H9 (cell line): ENCODE results near the gene LIX1L. TPM values are rescaled to one million over a fixed set of nuclear protein-coding genes. Genes with fewer than 3 reads are reported as not detected.

ENCODE experiments used
- DNase-seq: peaks from one replicate; pipeline ENCODE4 v3.0.0-alpha.2; 2017
- H2AFZ ChIP-seq: one replicate; pipeline ENCODE4 v1.6.1; 2013; ENCODE audit warnings: mild to moderate bottlenecking, low read length, control low read depth, moderate library complexity
- H2AK5ac ChIP-seq: 2 replicates; pipeline ENCODE4 v1.6.1; 2013; ENCODE audit warnings: low read length, control low read depth, mixed read lengths; ENCODE audit not compliant: insufficient read length
- H2BK120ac ChIP-seq: one replicate; pipeline ENCODE4 v1.6.1; 2013; ENCODE audit warnings: low read depth, mild to moderate bottlenecking, low read length, control low read depth, inconsistent platforms; ENCODE audit not compliant: poor library complexity, severe bottlenecking
- H2BK12ac ChIP-seq: 2 replicates; pipeline ENCODE4 v1.6.1; 2013; ENCODE audit warnings: low read length, control low read depth, mixed read lengths, low read depth; ENCODE audit not compliant: insufficient read length
- H2BK15ac ChIP-seq: 2 replicates; pipeline ENCODE4 v1.6.1; 2013; ENCODE audit warnings: low read depth, low read length, control low read depth
- H2BK20ac ChIP-seq: one replicate; pipeline ENCODE4 v1.6.1; 2013; ENCODE audit warnings: low read depth, mild to moderate bottlenecking, low read length, control low read depth, inconsistent platforms; ENCODE audit not compliant: poor library complexity, severe bottlenecking
- H2BK5ac ChIP-seq: 2 replicates; pipeline ENCODE4 v1.6.1; 2013; ENCODE audit warnings: low read length, control low read depth, mixed read lengths; ENCODE audit not compliant: insufficient read length
- H3K14ac ChIP-seq: 2 replicates; pipeline ENCODE4 v1.6.1; 2013; ENCODE audit warnings: low read length, control low read depth; ENCODE audit not compliant: insufficient read depth
- H3K18ac ChIP-seq: 2 replicates; pipeline ENCODE4 v1.6.1; 2013; ENCODE audit warnings: low read depth, mild to moderate bottlenecking, mixed read lengths, low read length, control low read depth; ENCODE audit not compliant: insufficient read length
- H3K23ac ChIP-seq: 2 replicates; pipeline ENCODE4 v1.6.1; 2013; ENCODE audit warnings: low read length, control low read depth, mixed read lengths, low read depth; ENCODE audit not compliant: insufficient read length
- H3K23me2 ChIP-seq: 2 replicates; pipeline ENCODE4 v1.6.1; 2013; ENCODE audit warnings: low read depth, mild to moderate bottlenecking, mixed read lengths, low read length, control low read depth; ENCODE audit not compliant: insufficient read length, poor library complexity, severe bottlenecking
- H3K27ac ChIP-seq: 2 replicates; pipeline ENCODE4 v1.5.1; 2013; ENCODE audit warnings: low read length, control low read depth, mixed read lengths, low read depth; ENCODE audit not compliant: insufficient read length
- H3K27me3 ChIP-seq: 2 replicates; pipeline ENCODE4 v1.6.1; 2013; ENCODE audit warnings: low read length, control low read depth, inconsistent platforms; ENCODE audit not compliant: insufficient read depth
- H3K4ac ChIP-seq: 2 replicates; pipeline ENCODE4 v1.6.1; 2013; ENCODE audit warnings: low read depth, mild to moderate bottlenecking, control low read depth, inconsistent platforms, low read length, moderate library complexity
- H3K4me1 ChIP-seq: 2 replicates; pipeline ENCODE4 v1.6.1; 2013; ENCODE audit warnings: low read length, control low read depth, inconsistent platforms; ENCODE audit not compliant: insufficient read depth
- H3K4me2 ChIP-seq: 2 replicates; pipeline ENCODE4 v1.6.1; 2013; ENCODE audit warnings: low read length, control low read depth, mixed read lengths; ENCODE audit not compliant: insufficient read length, insufficient read depth
- H3K56ac ChIP-seq: 2 replicates; pipeline ENCODE4 v1.6.1; 2013; ENCODE audit warnings: low read depth, mild to moderate bottlenecking, mixed read lengths, low read length, control low read depth; ENCODE audit not compliant: insufficient read length
- H3K79me1 ChIP-seq: 2 replicates; pipeline ENCODE4 v1.6.1; 2013; ENCODE audit warnings: low read depth, mild to moderate bottlenecking, moderate library complexity, low read length, control low read depth, inconsistent platforms; ENCODE audit not compliant: insufficient read depth, poor library complexity, severe bottlenecking
- H3K79me2 ChIP-seq: 2 replicates; pipeline ENCODE4 v1.6.1; 2013; ENCODE audit warnings: low read length, control low read depth, inconsistent platforms; ENCODE audit not compliant: insufficient read depth
- H3K9ac ChIP-seq: 2 replicates; pipeline ENCODE4 v1.6.1; 2013; ENCODE audit warnings: low read length, control low read depth, mixed read lengths; ENCODE audit not compliant: insufficient read length; ENCODE audit errors: extremely low read depth
- H3K9me3 ChIP-seq: one replicate; pipeline ENCODE4 v1.6.1; 2013; ENCODE audit warnings: low read depth, low read length, inconsistent platforms; ENCODE audit not compliant: control insufficient read depth
- H3T11ph ChIP-seq: one replicate; pipeline ENCODE4 v1.6.1; 2013; ENCODE audit warnings: mild to moderate bottlenecking, low read length, control low read depth, inconsistent platforms
- H4K20me1 ChIP-seq: one replicate; pipeline ENCODE4 v1.6.1; 2013; ENCODE audit not compliant: control insufficient read depth, insufficient read length, insufficient read depth
- H4K5ac ChIP-seq: 2 replicates; pipeline ENCODE4 v1.6.1; 2013; ENCODE audit warnings: low read depth, mild to moderate bottlenecking, mixed read lengths, low read length, control low read depth; ENCODE audit not compliant: insufficient read length
- H4K8ac ChIP-seq: replicated peaks from 2 replicates; pipeline ENCODE4 v1.6.1; 2013; ENCODE audit warnings: low read length, control low read depth, mixed read lengths, low read depth; ENCODE audit not compliant: insufficient read length
- H4K91ac ChIP-seq: 2 replicates; pipeline ENCODE4 v1.6.1; 2013; ENCODE audit warnings: low read depth, mild to moderate bottlenecking, moderate library complexity, mixed read lengths, low read length, control low read depth; ENCODE audit not compliant: insufficient read length
- H3K27ac Mint-ChIP-seq, 3 experiments: 2 replicates in 2 of 3; 3 replicates in 1 of 3; pipeline ENCODE4 v1.8.0; 2020 to 2021; ENCODE audit warnings: mixed read lengths in 3 of 3, mild to moderate bottlenecking in 1 of 3, moderate library complexity in 1 of 3
- H3K27me3 Mint-ChIP-seq: 2 replicates; pipeline ENCODE4 v1.8.0; 2021; ENCODE audit warnings: low read depth, mild to moderate bottlenecking, moderate library complexity, mixed read lengths
- H3K36me3 Mint-ChIP-seq, 3 experiments: 2 replicates in 2 of 3; 3 replicates in 1 of 3; pipeline ENCODE4 v1.8.0; 2020 to 2021; ENCODE audit warnings: low read depth in 3 of 3, mixed read lengths in 3 of 3; ENCODE audit not compliant: insufficient read depth in 1 of 3
- H3K4me1 Mint-ChIP-seq, 2 experiments: 2 replicates each; pipeline ENCODE4 v1.8.0; 2020; ENCODE audit warnings: mixed read lengths in 2 of 2
- H3K4me3 Mint-ChIP-seq, 2 experiments: 2 replicates in 1 of 2; 3 replicates in 1 of 2; pipeline ENCODE4 v1.8.0; 2020 to 2021; ENCODE audit warnings: mild to moderate bottlenecking in 2 of 2, mixed read lengths in 2 of 2, moderate library complexity in 1 of 2
- H3K9me3 Mint-ChIP-seq, 2 experiments: 2 replicates in 1 of 2; 3 replicates in 1 of 2; pipeline ENCODE4 v1.8.0; 2020; ENCODE audit warnings: mild to moderate bottlenecking in 2 of 2, mixed read lengths in 2 of 2, moderate library complexity in 1 of 2
- CTCF ChIP-seq: fragments of 200-600 bp; sonication (generic); conservative IDR thresholded peaks from 3 replicates; pipeline ENCODE4 v1.8.0; 2021; ENCODE audit warnings: antibody characterized with exemption, mild to moderate bottlenecking
- WGBS: extraction: QIAGEN DNeasy Blood & Tissue Kit; methylation state at CpG from one replicate; pipeline ENCODE4 v1.1.7; 2013; ENCODE audit warnings: missing lambda C conversion rate, low lambda C conversion rate, mixed read lengths; ENCODE audit not compliant: insufficient read length; ENCODE audit errors: extremely low coverage; 5-methylcytosine and 5-hydroxymethylcytosine counted together
- total RNA-seq: library from RNA; stranded (reverse); gene quantifications from 2 replicates; pipeline ENCODE4 v1.2.1, GENCODE V29; 2021

LIX1L gene
- total RNA-seq, 1 experiment from 2014 or later, result 5.9 TPM

DNA sequence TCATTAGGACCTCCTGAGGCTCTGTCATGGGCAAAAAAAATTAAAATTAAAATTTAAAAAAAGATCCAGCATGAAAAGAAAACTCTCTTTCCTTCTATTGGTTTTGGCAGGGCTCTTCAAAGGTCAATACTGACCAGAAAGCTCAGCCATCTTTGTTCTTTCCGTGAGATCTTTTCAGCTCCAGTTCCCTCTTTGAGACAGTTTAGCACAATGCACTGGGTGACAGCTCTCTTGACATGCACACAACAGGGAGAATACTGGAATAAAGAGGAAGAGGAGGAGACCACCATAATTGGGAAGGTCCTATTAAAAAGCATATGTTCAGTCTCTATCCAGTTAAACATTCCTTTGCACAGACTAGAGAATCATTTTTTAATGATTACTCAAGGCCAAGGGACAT, 6.3 kb downstream of the LIX1L start:
- Mint-ChIP-seq H3K4me3 (no peak overlapping the region), H3K36me3 (no peaks in the 10 kb centered on the region), H3K9me3 (no peaks in the 10 kb centered on the region), H3K27ac (no peak overlapping the region), H3K27me3 (peaks cover 12% of the 10 kb centered on the region), H3K4me1 (peaks cover 14 to 22% of the 10 kb centered on the region in 2 experiments)
- Histone ChIP-seq H2BK5ac (no peak overlapping the region), H3K4me2 (no peak overlapping the region), H3K9me3 (no peaks in the 10 kb centered on the region), H3K14ac (no peak overlapping the region), H3K27me3 (peaks cover 2% of the 10 kb centered on the region; the same call in 1 of the 2 replicates), H4K8ac (no peak overlapping the region), H3K23ac (no peak overlapping the region), H2AK5ac (no peak overlapping the region), H3K18ac (no peak overlapping the region), H3K79me1 (no peaks in the 10 kb centered on the region), H2BK15ac (no peak overlapping the region), H3K79me2 (no peaks in the 10 kb centered on the region), H3K4me1 (peaks cover 6% of the 10 kb centered on the region; the same call in 1 of the 2 replicates), H4K91ac (no peak overlapping the region), H3T11ph (no peak overlapping the region), H4K20me1 (no peaks in the 10 kb centered on the region), H4K5ac (no peak overlapping the region), H2AFZ (no peak overlapping the region), H2BK12ac (no peak overlapping the region), H2BK120ac (no peak overlapping the region), H3K23me2 (no peaks in the 10 kb centered on the region), H3K4ac (no peak overlapping the region), H2BK20ac (no peak overlapping the region), H3K27ac (no peak overlapping the region), H3K9ac (no peak overlapping the region), H3K56ac (no peak overlapping the region)
- no peak for TF ChIP-seq CTCF
- no CpG with 5 or more reads among the region's 1 CpG for WGBS
- DNase-seq, result no peak
